ENCODE measurements around the gene KY.

Gene KY

GRCh38 chr3:134620476-134621115 lies 30.2 kb downstream of the KY start:
- DNase-seq (ENCODE audit: low read depth in 1 of 2, low spot score in 1 of 2): no peak

- no peak for DNase-seq (ENCODE audit: low read depth in 1 of 2, low spot score in 1 of 2)
These were observed 30.9 kb downstream of the KY start for GRCh38 chr3:134619884-134620445.

DNA sequence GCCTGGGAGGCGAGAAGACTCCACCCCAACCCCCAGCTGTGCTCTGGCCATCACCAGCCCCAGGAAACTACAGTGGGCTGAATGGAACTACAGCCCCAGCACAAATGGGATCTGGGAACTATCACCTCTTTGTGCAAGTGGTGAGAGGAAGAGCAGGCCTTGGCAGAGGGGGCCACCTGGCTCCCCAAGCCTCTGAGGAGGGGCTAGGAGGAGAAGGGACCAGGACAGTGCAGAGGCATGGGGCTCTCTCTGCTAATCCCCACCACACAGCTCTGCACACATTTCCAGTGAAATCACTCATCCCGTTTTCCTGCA lies 31.6 kb downstream of the KY start:
- DNase-seq (ENCODE audit: low read depth in 1 of 2, low spot score in 1 of 2): no peak

GRCh38 chr3:134618478-134619300 lies 32.1 kb downstream of the KY start:
- no peak for DNase-seq (ENCODE audit: low read depth in 1 of 2, low spot score in 1 of 2)

- no peak for DNase-seq (ENCODE audit: low read depth in 1 of 2, low spot score in 1 of 2)
These were observed 33.0 kb downstream of the KY start for GRCh38 chr3:134617608-134618477.

DNA sequence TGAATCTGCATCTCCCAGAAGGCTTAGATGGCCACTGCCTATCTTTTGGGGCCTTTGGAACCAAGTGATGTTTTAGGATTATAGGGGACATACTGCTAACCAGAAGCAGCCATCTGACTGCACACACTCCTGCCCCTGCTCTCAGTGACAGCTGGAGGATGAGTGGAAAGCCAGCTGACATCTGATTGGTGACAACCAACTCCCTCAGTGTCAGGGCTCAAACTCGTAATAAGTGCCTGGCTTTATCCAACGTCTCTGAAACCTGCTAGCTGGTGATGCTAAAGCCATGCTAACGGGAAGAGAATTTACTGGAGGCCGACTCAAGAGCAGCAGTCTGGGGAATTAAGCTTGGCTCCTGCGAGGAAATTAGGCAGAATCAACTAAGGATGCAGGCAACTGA lies 35.1 kb downstream of the KY start:
- DNase-seq (ENCODE audit: low read depth in 1 of 2, low spot score in 1 of 2): no peak

DNA sequence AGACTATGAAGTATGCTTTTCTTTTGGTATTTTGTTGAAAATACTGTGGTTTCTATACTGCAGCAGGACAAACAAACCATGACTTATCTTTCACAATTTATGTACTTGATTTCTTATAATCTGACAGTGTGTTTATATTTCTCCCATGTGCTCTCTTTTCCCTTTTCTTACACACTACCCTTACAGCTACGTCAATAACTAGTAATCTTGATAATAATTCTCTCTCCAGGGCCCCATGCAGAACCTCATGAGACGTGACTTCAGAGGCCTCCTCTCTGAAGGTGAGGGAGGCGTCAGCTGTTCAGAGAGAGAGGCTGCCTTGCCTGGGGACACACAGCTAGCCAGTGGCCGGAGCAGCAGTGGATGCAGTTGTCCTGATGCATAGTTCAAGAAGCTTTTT lies 35.9 kb downstream of the KY start:
- DNase-seq (ENCODE audit: low read depth in 1 of 2, low spot score in 1 of 2): no peak

DNA sequence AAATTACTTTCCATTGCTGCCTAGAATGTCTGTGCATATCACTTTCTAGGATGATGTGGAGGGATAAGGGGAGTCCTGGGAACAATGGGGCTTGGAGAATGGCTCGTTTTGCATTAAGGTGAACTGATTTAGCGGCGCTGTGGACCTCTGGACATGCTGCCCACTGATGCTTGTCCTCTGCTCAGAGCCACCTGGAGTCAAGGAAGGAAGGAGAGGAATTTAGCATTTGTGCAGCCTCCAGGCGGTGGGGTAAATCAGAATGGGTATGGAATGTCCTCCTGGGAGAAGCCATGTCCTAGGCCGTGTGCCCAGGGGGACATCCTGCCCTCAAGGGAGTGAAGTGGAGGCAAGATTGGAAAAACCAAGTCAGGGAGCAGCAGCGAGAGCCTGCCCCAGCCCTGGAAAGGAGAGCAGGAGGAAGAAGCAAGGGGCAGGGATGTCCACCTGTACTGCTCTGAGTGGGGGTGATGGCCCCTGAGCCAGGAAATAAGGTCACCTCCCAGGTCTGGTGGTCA lies 37.8 kb downstream of the KY start:
- DNase-seq (ENCODE audit: low read depth in 1 of 2, low spot score in 1 of 2): no peak

DNA sequence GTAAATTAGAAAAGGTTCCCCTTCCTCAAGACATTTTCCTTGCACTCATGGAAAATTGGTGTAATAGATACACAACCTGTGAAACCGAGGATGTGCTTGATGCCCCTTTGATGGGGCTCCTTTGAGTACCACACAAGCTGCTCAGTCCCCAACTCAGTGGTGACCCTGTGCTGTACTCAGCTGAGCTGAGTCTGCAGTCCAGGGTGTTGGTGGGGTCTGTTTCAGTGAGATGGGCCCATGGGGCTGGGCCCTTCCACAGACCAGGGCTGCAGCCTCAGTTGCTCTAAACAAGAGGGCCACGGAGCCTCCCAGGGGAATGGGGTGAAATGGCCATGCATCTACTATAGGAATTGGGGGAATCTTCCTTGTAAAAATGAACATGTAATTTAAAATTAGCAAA lies 39.3 kb downstream of the KY start:
- DNase-seq (ENCODE audit: low read depth in 1 of 2, low spot score in 1 of 2): no peak

DNA sequence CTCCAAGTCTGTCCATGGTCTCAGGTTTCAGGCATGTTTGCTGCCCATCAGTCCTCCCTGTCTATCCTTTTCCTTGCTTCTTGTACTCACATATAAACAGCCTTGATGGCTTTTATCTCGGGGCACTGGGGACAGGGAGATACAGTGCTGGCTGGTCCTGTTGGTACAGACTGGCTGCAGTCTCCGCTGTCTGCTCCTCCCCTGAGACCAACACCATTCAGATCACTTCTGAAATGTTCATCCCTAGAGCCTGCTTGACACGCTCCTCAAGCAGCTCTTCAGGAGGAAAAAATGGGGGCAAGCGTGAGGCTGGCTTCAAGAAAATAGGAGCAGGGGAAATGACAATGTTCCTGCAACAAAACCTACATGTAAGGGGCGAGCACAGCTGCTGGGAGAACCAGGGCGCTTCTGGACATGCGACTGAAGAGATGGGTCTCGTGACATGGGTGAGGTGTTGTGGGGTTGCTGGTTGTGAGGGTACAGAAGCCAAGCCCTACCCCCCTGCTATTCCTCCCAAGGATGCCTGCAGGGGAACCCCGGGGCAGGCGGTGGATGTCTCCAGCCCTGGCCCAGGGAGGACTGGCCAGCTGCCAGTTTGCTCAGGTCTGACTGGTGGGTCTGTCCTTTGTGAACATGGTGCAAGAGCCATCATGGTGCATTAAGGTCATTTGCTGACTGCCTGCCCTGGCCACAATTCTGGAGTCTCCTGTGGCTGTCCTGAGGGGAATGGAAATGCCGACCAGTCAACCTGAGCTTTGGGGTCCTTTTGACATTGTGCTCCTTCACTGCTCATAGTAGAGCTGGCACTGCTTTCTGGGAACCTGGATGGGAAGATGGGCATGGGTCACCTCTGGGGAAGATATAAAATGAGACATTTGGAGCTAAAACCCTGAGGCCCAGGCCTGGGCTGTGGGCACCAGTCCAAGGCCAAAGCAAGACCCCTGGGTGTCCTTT lies 40.1 kb downstream of the KY start:
- no peak for DNase-seq (ENCODE audit: low read depth in 1 of 2, low spot score in 1 of 2)

DNA sequence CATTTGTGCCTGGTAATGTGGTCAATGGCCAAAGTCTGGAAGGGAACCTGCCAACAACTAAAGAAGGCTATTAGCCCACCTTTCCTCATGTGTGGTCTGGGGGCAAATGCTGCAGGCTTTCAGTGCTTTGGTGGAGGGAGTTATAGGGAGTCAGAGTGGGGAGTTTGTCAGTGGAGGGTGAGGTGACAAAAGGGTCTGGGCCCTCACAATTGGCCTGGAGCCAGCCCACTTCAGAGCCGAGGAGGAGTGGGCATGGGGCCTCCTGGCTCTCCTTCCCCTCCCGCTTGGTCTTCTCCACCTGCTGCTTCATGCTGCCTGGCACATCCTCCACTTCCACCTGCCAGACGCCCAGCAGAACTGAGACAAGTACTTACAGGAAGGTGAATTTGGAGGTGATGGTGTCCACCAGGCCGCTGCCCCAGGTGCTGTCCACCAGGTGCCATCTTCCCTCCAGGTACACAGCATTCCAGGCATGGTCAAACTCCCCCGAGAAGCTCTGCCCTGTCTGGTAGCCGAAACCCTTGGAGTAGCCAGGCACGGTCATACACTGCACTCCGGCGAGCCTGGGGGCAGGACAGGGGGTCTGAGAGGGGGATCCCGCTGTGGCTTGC lies 40.9 kb downstream of the KY start:
- DNase-seq (ENCODE audit: low read depth in 1 of 2, low spot score in 1 of 2): no peak

- no peak for DNase-seq (ENCODE audit: low read depth in 1 of 2, low spot score in 1 of 2)
These were observed 41.9 kb downstream of the KY start for GRCh38 chr3:134608771-134609435.

DNA sequence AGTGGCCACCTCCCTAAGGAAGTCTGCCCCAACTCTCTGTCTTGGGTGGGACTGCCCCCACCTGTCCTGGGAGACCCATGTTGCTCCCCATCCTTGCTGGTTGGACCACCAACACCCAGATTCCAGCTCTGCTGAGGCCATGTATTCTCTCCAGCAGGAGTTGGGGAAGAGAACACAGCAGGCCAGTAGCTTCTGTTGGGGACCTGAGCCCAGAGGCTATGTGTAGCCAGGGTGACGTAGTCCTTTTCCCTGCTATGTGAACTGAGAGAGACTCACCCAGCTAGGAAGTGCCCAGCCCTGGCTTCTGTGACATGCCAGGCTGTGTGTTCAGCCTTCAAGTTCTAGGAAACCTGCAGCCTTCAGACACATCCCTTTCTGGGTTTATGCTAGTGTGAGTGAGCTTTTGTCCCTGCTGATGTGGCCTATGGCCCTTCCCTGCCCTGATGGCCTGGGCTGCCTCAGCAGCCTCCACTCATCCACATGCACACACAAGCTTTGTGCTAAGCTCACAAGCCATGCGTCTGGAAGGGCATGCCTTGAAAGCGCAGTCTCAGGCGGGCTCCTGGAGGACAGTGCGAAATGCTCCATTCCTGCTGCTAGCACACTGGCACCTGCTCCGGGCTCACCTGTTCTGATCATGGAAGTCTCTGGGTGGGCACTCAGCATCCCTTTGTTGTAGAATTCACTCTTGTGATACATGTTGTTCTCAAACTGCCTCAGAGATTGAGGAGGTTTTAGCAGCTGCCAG lies 42.6 kb downstream of the KY start:
- no peak for DNase-seq (ENCODE audit: low read depth in 1 of 2, low spot score in 1 of 2)

DNA sequence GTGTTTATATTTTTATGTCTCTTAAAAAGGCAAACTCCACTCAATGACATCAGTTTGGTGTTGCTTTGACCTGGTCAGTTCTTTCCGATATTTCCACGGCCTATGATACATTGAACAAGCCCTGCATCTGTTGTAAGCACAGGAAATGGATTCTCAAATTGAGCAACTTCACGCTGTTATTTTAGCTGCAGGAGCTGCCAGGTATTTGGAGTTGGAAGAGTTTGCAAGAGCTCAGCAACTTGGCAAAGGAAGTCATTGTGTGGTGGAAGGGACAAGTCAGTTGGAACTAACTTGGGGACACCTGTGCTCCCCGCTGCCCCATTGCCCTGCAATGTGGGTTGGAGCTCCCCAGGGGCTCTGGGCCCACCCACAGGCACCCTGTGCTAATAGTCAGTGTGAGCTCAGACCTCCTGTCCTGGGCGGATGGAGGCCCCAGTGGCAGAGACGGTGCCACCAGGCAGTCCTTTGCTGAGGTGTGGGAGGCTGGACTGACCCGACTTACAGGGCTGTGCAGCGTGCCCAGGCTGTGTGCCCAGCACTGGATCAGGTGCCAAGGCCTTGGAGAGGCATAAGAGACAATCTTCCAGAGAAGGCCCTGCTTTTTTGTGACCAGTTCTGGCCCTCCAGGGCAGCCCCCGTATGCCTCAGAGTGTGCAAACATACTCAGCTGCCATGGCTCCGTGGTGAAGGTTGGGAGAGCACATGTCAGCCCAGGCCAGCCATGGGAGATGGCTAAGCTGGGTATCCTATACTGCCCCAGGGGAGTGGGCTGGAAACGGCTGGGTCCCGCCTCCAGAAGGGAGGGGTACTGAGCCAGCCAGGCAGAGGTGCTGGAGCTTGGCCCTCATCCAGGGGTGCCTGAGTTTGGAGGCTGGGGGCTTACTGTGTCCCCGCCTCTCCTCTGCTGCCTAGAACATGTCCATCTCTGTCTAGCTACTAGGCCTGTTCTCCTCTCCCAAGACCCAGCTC lies 43.5 kb downstream of the KY start:
- no peak for DNase-seq (ENCODE audit: low read depth in 1 of 2, low spot score in 1 of 2)

- DNase-seq (ENCODE audit: low read depth in 1 of 2, low spot score in 1 of 2): no peak
These were observed 44.5 kb downstream of the KY start for GRCh38 chr3:134606033-134607025.

- no peak for DNase-seq (ENCODE audit: low read depth in 1 of 2, low spot score in 1 of 2)
These were observed 45.3 kb downstream of the KY start for GRCh38 chr3:134605556-134605955.

Data from activated T-helper 1 cell treated with anti-CD3 and anti-CD28 coated beads, Interleukin-2, amount 50 U/mL, for 16 hours (primary cell).